ENCODE data around the gene C20orf202. TPM values are rescaled to one million over a fixed set of nuclear protein-coding genes. Genes with fewer than 3 reads are reported as not detected.
A peak's percentile ranks its signal among the peaks of the same experiment; 100 is the strongest.

The C20orf202 gene
- total RNA-seq, 1 donor = not detected

DNA sequence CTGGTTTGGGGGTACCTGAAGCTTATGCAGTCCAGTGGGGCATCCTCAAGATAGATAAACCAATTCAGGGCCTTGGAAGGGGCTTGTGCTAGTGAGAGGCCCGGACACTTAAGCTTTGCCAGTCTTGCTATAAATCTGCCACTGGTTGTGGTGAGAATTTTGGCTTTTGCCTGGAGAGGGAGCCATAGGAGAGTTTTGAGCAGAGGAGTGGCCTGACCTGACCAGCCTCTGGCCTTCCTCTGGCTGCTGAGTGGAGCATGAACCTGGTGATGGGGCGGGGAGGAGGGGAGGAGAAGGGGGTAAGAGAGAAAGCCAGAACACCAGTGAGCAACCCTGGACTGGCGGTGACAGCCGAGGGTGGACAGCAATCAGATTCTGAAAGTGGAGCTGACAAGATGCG is 25.6 kb upstream of the C20orf202 start:
- no peak overlapping the region for H3K4me2 ChIP-seq (ENCODE audit: insufficient read depth, low read length)
- peak; percentile 73 for DNase-seq (ENCODE audit: insufficient read length, low spot score, missing footprints)
- H4K20me1 ChIP-seq (ENCODE audit: insufficient read depth, low read length) = peaks cover 8% of the 10 kb centered on the region
- no peaks in the 10 kb centered on the region for H3K4me1 ChIP-seq (ENCODE audit: insufficient read depth, low read length)
- H3K79me2 ChIP-seq (ENCODE audit: insufficient read depth, low read length) = no peaks in the 10 kb centered on the region
- no peak overlapping the region for H2AFZ ChIP-seq (ENCODE audit: low read length)
- TF ChIP-seq, protein P1, sequence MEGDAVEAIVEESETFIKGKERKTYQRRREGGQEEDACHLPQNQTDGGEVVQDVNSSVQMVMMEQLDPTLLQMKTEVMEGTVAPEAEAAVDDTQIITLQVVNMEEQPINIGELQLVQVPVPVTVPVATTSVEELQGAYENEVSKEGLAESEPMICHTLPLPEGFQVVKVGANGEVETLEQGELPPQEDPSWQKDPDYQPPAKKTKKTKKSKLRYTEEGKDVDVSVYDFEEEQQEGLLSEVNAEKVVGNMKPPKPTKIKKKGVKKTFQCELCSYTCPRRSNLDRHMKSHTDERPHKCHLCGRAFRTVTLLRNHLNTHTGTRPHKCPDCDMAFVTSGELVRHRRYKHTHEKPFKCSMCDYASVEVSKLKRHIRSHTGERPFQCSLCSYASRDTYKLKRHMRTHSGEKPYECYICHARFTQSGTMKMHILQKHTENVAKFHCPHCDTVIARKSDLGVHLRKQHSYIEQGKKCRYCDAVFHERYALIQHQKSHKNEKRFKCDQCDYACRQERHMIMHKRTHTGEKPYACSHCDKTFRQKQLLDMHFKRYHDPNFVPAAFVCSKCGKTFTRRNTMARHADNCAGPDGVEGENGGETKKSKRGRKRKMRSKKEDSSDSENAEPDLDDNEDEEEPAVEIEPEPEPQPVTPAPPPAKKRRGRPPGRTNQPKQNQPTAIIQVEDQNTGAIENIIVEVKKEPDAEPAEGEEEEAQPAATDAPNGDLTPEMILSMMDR (IDR thresholded peaks at IDR 0.05; ENCODE audit: extremely low read depth, low read depth, low read length) = peak; percentile 19
- H3K36me3 ChIP-seq (ENCODE audit: insufficient read depth, low read length) = no peaks in the 10 kb centered on the region
- no peaks in the 10 kb centered on the region for H3K9me3 ChIP-seq (ENCODE audit: low read depth, low read length)
- no peak overlapping the region for H3K4me3 ChIP-seq (ENCODE audit: insufficient read depth, low read length)
- no peak overlapping the region for H3K27ac ChIP-seq (ENCODE audit: low read depth, low read length)
- no peaks in the 10 kb centered on the region for H3K27me3 ChIP-seq (ENCODE audit: insufficient read depth, low read length)

DNA sequence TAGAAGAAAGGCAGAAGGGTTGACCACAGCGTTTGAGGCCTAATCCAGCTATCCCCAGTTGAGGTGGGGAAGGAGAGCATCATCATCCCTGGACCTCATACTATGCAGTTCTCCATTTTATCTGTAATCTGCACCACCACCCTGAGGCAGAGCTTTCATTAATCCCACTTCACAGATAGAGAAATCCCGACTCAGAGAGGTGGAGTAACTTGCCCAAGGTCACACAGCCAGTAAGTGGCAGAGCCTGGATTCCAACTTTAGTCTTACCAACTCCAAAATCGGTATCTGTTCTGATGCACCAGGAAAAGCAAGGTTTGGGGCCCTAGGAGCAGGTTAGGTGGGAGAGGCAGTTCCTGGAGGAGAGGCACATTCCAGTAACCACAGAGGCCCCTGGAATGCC is 25.2 kb upstream of the C20orf202 start:
- H3K4me3 ChIP-seq (ENCODE audit: insufficient read depth, low read length) = no peak overlapping the region
- no peaks in the 10 kb centered on the region for H3K79me2 ChIP-seq (ENCODE audit: insufficient read depth, low read length)
- no peak overlapping the region for H2AFZ ChIP-seq (ENCODE audit: low read length)
- DNase-seq (ENCODE audit: insufficient read length, low spot score, missing footprints) = no peak
- TF ChIP-seq, protein P1 (IDR thresholded peaks at IDR 0.05; ENCODE audit: extremely low read depth, low read depth, low read length) = no peak
- H3K36me3 ChIP-seq (ENCODE audit: insufficient read depth, low read length) = no peaks in the 10 kb centered on the region
- H4K20me1 ChIP-seq (ENCODE audit: insufficient read depth, low read length) = peaks cover 6% of the 10 kb centered on the region
- peaks cover 3% of the 10 kb centered on the region for H3K27me3 ChIP-seq (ENCODE audit: insufficient read depth, low read length)
- no peaks in the 10 kb centered on the region for H3K4me1 ChIP-seq (ENCODE audit: insufficient read depth, low read length)
- H3K4me2 ChIP-seq (ENCODE audit: insufficient read depth, low read length) = no peak overlapping the region
- no peaks in the 10 kb centered on the region for H3K9me3 ChIP-seq (ENCODE audit: low read depth, low read length)
- H3K27ac ChIP-seq (ENCODE audit: low read depth, low read length) = no peak overlapping the region

DNA sequence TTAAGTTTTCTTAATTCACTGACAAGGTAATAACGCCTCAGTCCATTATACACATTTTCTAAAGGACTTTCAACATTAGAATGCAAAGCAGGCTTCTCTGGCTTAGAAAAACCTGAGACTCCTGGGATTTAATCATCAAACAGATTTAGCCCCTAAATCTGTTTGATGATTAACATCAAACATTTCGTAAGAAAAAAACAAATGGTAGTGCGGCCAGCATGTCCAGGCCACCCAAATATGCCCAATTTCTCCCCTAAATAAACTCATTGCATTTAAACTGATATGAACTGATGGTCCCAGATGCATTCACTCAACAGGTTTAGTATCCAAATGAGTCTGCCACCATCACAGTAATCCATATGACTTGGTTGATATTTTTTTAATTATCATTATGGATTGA is 24.6 kb upstream of the C20orf202 start:
- H3K9me3 ChIP-seq (ENCODE audit: low read depth, low read length) = no peaks in the 10 kb centered on the region
- TF ChIP-seq, protein P1 (IDR thresholded peaks at IDR 0.05; ENCODE audit: extremely low read depth, low read depth, low read length) = no peak
- H2AFZ ChIP-seq (ENCODE audit: low read length) = no peak overlapping the region
- DNase-seq (ENCODE audit: insufficient read length, low spot score, missing footprints) = no peak
- H3K4me1 ChIP-seq (ENCODE audit: insufficient read depth, low read length) = no peaks in the 10 kb centered on the region
- H3K4me2 ChIP-seq (ENCODE audit: insufficient read depth, low read length) = no peak overlapping the region
- no peak overlapping the region for H3K4me3 ChIP-seq (ENCODE audit: insufficient read depth, low read length)
- peaks cover 8% of the 10 kb centered on the region for H3K27me3 ChIP-seq (ENCODE audit: insufficient read depth, low read length)
- H3K79me2 ChIP-seq (ENCODE audit: insufficient read depth, low read length) = no peaks in the 10 kb centered on the region
- no peaks in the 10 kb centered on the region for H3K36me3 ChIP-seq (ENCODE audit: insufficient read depth, low read length)
- H4K20me1 ChIP-seq (ENCODE audit: insufficient read depth, low read length) = peaks cover 5% of the 10 kb centered on the region
- H3K27ac ChIP-seq (ENCODE audit: low read depth, low read length) = no peak overlapping the region

DNA sequence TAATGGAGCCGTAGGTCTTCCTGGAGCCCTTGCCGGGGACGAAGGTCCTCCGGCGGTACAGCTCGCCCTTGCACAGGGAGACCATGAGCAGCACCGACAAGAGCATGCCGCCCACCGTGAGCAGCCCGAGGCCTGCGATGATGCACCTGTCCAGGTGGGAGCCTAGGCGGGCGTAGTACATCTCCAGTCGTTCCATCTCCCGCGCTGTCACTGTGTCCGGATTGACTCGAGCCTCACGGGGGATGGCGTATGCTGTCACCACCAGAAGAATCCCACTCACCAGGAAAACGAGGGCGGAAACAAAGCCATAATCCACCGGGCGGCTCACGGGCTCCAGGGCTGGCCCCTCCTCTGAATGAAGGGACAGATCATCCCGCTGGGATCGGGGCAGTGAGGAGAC is 22.3 kb upstream of the C20orf202 start:
- Histone ChIP-seq H2AFZ (ENCODE audit: low read length) (no peak overlapping the region), H3K27me3 (ENCODE audit: insufficient read depth, low read length) (peaks cover 22% of the 10 kb centered on the region), H3K4me1 (ENCODE audit: insufficient read depth, low read length) (no peaks in the 10 kb centered on the region), H3K27ac (ENCODE audit: low read depth, low read length) (no peak overlapping the region), H3K36me3 (ENCODE audit: insufficient read depth, low read length) (no peaks in the 10 kb centered on the region), H3K4me3 (ENCODE audit: insufficient read depth, low read length) (no peak overlapping the region), H3K9me3 (ENCODE audit: low read depth, low read length) (no peaks in the 10 kb centered on the region), H3K4me2 (ENCODE audit: insufficient read depth, low read length) (no peak overlapping the region), H3K79me2 (ENCODE audit: insufficient read depth, low read length) (no peaks in the 10 kb centered on the region), H4K20me1 (ENCODE audit: insufficient read depth, low read length) (no peaks in the 10 kb centered on the region)
- TF ChIP-seq, protein P1 (IDR thresholded peaks at IDR 0.05; ENCODE audit: extremely low read depth, low read depth, low read length) = no peak
- DNase-seq (ENCODE audit: insufficient read length, low spot score, missing footprints) = no peak

Measured in osteoblast (primary cell).